Spleen (tissue), 11 donors: ENCODE measurements around the gene PRKCD. TPM values are rescaled to one million over a fixed set of nuclear protein-coding genes. Genes with fewer than 3 reads are reported as not detected.

ENCODE experiments used
- DNase-seq: peaks from one replicate; pipeline ENCODE4 v3.0.0-alpha.2; 2020
- H3K27ac ChIP-seq, 8 donors: fragments of 200-600 bp; sonication (generic) in 7 of 8; 1 replicate in 4 of 8; 2 replicates in 4 of 8; pipeline versions ENCODE4 v1.5.0 to v1.8.0; 2016 to 2021; ENCODE audit warnings: inconsistent platforms in 4 of 8, mild to moderate bottlenecking in 4 of 8, moderate library complexity in 1 of 8
- H3K27me3 ChIP-seq, 7 donors: fragments of 200-600 bp; sonication (generic) in 6 of 7; replicated peaks in 1 of 7; 1 replicate in 4 of 7; 2 replicates in 3 of 7; pipeline versions ENCODE4 v1.5.0 to v1.8.0; 2016 to 2021; ENCODE audit warnings: inconsistent platforms in 3 of 7, mild to moderate bottlenecking in 1 of 7
- H3K36me3 ChIP-seq, 6 donors: fragments of 200-600 bp; sonication (generic) in 5 of 6; 1 replicate in 4 of 6; 2 replicates in 2 of 6; pipeline versions ENCODE4 v1.5.0 to v1.8.0; 2016 to 2021; ENCODE audit warnings: inconsistent platforms in 2 of 6
- H3K4me1 ChIP-seq, 6 donors: fragments of 200-600 bp; sonication (generic) in 5 of 6; 1 replicate in 3 of 6; 2 replicates in 3 of 6; pipeline versions ENCODE4 v1.5.0 to v1.8.0; 2016 to 2021; ENCODE audit warnings: inconsistent platforms in 3 of 6
- H3K4me3 ChIP-seq, 8 donors: fragments of 200-600 bp; sonication (generic) in 7 of 8; 1 replicate in 4 of 8; 2 replicates in 4 of 8; pipeline versions ENCODE4 v1.5.0 to v1.8.0; 2016 to 2021; ENCODE audit warnings: inconsistent platforms in 4 of 8, mild to moderate bottlenecking in 4 of 8, moderate library complexity in 2 of 8
- H3K9me3 ChIP-seq, 8 donors: fragments of 200-600 bp; sonication (generic) in 7 of 8; 1 replicate in 4 of 8; 2 replicates in 4 of 8; pipeline versions ENCODE4 v1.5.0 to v1.8.0; 2016 to 2021; ENCODE audit warnings: inconsistent platforms in 4 of 8
- POLR2A ChIP-seq, 3 donors: fragments of 450-650 bp; IDR thresholded peaks; one replicate each; pipeline ENCODE4 v1.5.1; 2017; ENCODE audit warnings: antibody characterized with exemption in 3 of 3, mild to moderate bottlenecking in 1 of 3
- POLR2AphosphoS5 ChIP-seq, 3 donors: sonication (generic); formaldehyde crosslinking; IDR thresholded peaks; one replicate each; pipeline ENCODE4 v1.5.1; 2017; ENCODE audit warnings: antibody characterized with exemption in 3 of 3
- WGBS, 5 donors: extraction: QIAGEN DNeasy Blood & Tissue Kit in 3 of 5; methylation state at CpG; one replicate each; pipeline versions ENCODE4 v1.1.5 to v1.1.7; 2013 to 2018; 5-methylcytosine and 5-hydroxymethylcytosine counted together
- intact Hi-C: fragments of 100-400 bp; cut with DNase I; formaldehyde crosslinking; loops from one replicate; pipeline ENCODE4 v1.15.0; 2023; ENCODE audit warnings: low total_unique reads
- polyA plus RNA-seq, 3 donors: library from polyadenylated mRNA; stranded (reverse); fragments of 200-250 nt; gene quantifications; one replicate each; pipeline ENCODE4 v1.2.1, GENCODE V29; 2013
- total RNA-seq, 7 donors: library from RNA; depleted of rRNA in 3 of 7; stranded (reverse); fragments of >200 nt in 3 of 7; fragmentation: NEBNext Ultra II Directional in 4 of 7; extraction: Animal tissue kit (Norgen Biotek cat#: 25700) in 4 of 7; gene quantifications; one replicate each; pipeline versions ENCODE4 v1.1.0 to v1.2.1, GENCODE V29; 2016 to 2021
- TF ChIP-seq, protein P1 (sequence below), 11 experiments: fragments of 200-600 bp in 7 of 11; fragments of 450-650 bp in 4 of 11; sonication (generic) in 4 of 11; IDR thresholded peaks in 8 of 11; conservative IDR thresholded peaks in 3 of 11; 1 replicate in 7 of 11; 2 replicates in 4 of 11; pipeline versions ENCODE4 v1.4.0 to v1.8.0; 2016 to 2021; ENCODE audit warnings: antibody characterized with exemption in 11 of 11, inconsistent platforms in 4 of 11, mild to moderate bottlenecking in 1 of 11
- donor health status: healthy with polysubstance abuse.
- donor health status: DM: no; HTN: no; CAD: no; lungs with moderate emphysema.
- donor health status: DM: no; HTN: no; CAD: no.
- donor health status: Bipolar disorder and iron deficiency.
- donor health status: healthy.
- donor health status: DM: no; HTN: no; CAD: no.
- donor health status: DM: yes; HTN: yes; CAD: no.

PRKCD gene
- total and polyA plus RNA-seq, 10 donors: 22.2 to 100 (median 48.5) TPM

- H3K9me3 ChIP-seq: no peaks in the 10 kb centered on the region
- WGBS, 5 donors: 94 to 100% (median 96%) methylated on average over 8 to 9 of the region's 9 CpGs
- intact Hi-C loops: no loop called here
- H3K27ac ChIP-seq: no peak overlapping the region
- H3K4me1 ChIP-seq: peaks cover 0 to 34% (median 30%) of the 10 kb centered on the region in 6 donors
- peak; percentile 74 for DNase-seq
- H3K27me3 ChIP-seq: no peaks in the 10 kb centered on the region
- H3K36me3 ChIP-seq: peaks cover 0 to 100% (median 90%) of the 10 kb centered on the region in 6 donors
- TF ChIP-seq, protein P1, sequence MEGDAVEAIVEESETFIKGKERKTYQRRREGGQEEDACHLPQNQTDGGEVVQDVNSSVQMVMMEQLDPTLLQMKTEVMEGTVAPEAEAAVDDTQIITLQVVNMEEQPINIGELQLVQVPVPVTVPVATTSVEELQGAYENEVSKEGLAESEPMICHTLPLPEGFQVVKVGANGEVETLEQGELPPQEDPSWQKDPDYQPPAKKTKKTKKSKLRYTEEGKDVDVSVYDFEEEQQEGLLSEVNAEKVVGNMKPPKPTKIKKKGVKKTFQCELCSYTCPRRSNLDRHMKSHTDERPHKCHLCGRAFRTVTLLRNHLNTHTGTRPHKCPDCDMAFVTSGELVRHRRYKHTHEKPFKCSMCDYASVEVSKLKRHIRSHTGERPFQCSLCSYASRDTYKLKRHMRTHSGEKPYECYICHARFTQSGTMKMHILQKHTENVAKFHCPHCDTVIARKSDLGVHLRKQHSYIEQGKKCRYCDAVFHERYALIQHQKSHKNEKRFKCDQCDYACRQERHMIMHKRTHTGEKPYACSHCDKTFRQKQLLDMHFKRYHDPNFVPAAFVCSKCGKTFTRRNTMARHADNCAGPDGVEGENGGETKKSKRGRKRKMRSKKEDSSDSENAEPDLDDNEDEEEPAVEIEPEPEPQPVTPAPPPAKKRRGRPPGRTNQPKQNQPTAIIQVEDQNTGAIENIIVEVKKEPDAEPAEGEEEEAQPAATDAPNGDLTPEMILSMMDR (IDR thresholded peaks at IDR 0.05 in 8 of 11, conservative IDR thresholded peaks at IDR 0.05 in 3 of 11): no peak
- TF ChIP-seq POLR2A (IDR thresholded peaks at IDR 0.05): no peak
- peak in 1 of 3 donors; percentile 32 for TF ChIP-seq POLR2AphosphoS5 (IDR thresholded peaks at IDR 0.05)
- H3K4me3 ChIP-seq: no peak overlapping the region
Observed at GRCh38 chr3:53183514-53183913, 22.5 kb downstream of the PRKCD start.

DNA sequence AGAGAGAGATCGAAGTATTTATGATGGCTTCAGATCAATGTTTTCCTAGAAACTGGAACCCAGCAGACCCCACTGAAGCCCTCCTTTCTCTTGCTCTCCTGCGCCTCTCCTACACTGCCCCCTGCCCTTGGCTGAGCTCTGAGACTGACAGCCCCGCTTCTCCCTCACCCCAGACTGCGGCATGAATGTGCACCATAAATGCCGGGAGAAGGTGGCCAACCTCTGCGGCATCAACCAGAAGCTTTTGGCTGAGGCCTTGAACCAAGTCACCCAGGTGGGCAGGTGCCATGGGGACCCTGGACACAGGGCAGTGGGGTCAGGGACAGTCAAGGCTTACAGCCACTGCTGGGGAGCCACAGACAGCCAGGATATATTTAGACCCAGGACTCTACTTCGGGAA is 23.7 kb downstream of the PRKCD start:
- no peak overlapping the region for H3K27ac ChIP-seq
- 87 to 96% (median 93%) methylated on average over 7 of the region's 7 CpGs for WGBS, 5 donors
- TF ChIP-seq, protein P1 (IDR thresholded peaks at IDR 0.05 in 8 of 11, conservative IDR thresholded peaks at IDR 0.05 in 3 of 11): no peak
- no peak for TF ChIP-seq POLR2A (IDR thresholded peaks at IDR 0.05)
- TF ChIP-seq POLR2AphosphoS5 (IDR thresholded peaks at IDR 0.05): peak in 2 of 3 donors; percentile 15 to 33
- H3K27me3 ChIP-seq: no peaks in the 10 kb centered on the region
- DNase-seq: peak; percentile 44
- intact Hi-C loops: no loop called here
- no peaks in the 10 kb centered on the region for H3K9me3 ChIP-seq
- no peak overlapping the region for H3K4me3 ChIP-seq
- H3K4me1 ChIP-seq: peaks cover 0 to 22% (median 18%) of the 10 kb centered on the region in 6 donors
- peaks cover 0 to 100% (median 92%) of the 10 kb centered on the region in 6 donors for H3K36me3 ChIP-seq

DNA sequence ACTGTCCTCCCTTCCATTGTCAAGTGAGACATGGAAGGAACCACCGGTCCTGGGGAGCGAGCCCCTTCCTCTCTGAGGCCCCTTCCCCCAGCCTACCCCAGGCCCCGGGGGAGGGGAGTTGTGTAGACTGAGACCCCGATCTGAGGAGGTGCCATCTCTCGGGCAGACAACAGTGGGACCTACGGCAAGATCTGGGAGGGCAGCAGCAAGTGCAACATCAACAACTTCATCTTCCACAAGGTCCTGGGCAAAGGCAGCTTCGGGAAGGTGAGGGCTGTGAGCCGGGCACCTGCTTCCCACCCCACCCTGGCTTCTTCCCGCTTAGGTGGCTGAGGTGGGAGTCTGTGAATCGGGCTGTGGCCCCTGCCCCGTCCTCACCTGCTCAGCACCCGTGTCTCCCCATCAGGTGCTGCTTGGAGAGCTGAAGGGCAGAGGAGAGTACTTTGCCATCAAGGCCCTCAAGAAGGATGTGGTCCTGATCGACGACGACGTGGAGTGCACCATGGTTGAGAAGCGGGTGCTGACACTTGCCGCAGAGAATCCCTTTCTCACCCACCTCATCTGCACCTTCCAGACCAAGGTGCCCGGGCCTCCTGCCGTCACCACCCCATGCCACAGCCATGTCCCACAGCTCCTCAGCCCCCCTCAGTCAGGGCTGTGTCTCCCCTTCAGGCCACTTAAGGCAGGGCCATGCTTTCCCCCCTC is 24.9 kb downstream of the PRKCD start:
- peaks cover 0 to 100% (median 91%) of the 10 kb centered on the region in 6 donors for H3K36me3 ChIP-seq
- H3K4me3 ChIP-seq: no peak overlapping the region
- peak; percentile 64 for DNase-seq
- no peaks in the 10 kb centered on the region for H3K27me3 ChIP-seq
- TF ChIP-seq POLR2A (IDR thresholded peaks at IDR 0.05) (no peak), POLR2AphosphoS5 (IDR thresholded peaks at IDR 0.05) (peak in 1 of 3 donors; percentile 42)
- peaks cover 0 to 12% (median 6%) of the 10 kb centered on the region in 6 donors for H3K4me1 ChIP-seq
- no peak overlapping the region for H3K27ac ChIP-seq
- WGBS, 5 donors: 94 to 96% (median 94%) methylated on average over 18 to 20 of the region's 20 CpGs
- intact Hi-C loops: no loop called here
- no peaks in the 10 kb centered on the region for H3K9me3 ChIP-seq

- H3K9me3 ChIP-seq: no peaks in the 10 kb centered on the region
- TF ChIP-seq POLR2A (IDR thresholded peaks at IDR 0.05): no peak
- TF ChIP-seq, protein P1 (IDR thresholded peaks at IDR 0.05 in 8 of 11, conservative IDR thresholded peaks at IDR 0.05 in 3 of 11): no peak
- TF ChIP-seq POLR2AphosphoS5 (IDR thresholded peaks at IDR 0.05): no peak
- 93 to 97% (median 96%) methylated on average over 9 of the region's 9 CpGs for WGBS, 5 donors
- no peak overlapping the region for H3K27ac ChIP-seq
- peaks cover 0 to 100% (median 90%) of the 10 kb centered on the region in 6 donors for H3K36me3 ChIP-seq
- intact Hi-C loops: no loop called here
- H3K4me1 ChIP-seq: peaks cover 0 to 12% (median 2%) of the 10 kb centered on the region in 6 donors
- H3K27me3 ChIP-seq: no peaks in the 10 kb centered on the region
- no peak overlapping the region for H3K4me3 ChIP-seq
- peak; percentile 68 for DNase-seq
Observed at GRCh38 chr3:53186726-53187125, 25.7 kb downstream of the PRKCD start.
